Kidney (tissue), 14 donors: ENCODE data around the gene ZFAND3. TPM values are rescaled to one million over a fixed set of nuclear protein-coding genes. Genes with fewer than 3 reads are reported as not detected.

ENCODE experiments used
- DNase-seq, 5 donors: peaks; one replicate each; pipeline ENCODE4 v3.0.0-alpha.2; 2013 to 2020
- FAIRE-seq: peaks from 2 replicates; lab custom pipeline; 2012; peaks lifted over from hg19 to GRCh38; lab: Jason Lieb, UNC
- H3K27ac ChIP-seq, 2 donors: one replicate each; pipeline ENCODE4 v1.7.0; 2013; ENCODE audit warnings: low read depth in 2 of 2, low read length in 2 of 2, inconsistent platforms in 1 of 2
- H3K27me3 ChIP-seq: one replicate; pipeline ENCODE4 v1.7.1; 2013; ENCODE audit warnings: low read length, inconsistent platforms; ENCODE audit not compliant: control insufficient read depth, insufficient read depth
- H3K36me3 ChIP-seq, 3 donors: one replicate each; pipeline versions ENCODE4 v1.7.0 to v1.7.1; 2013; ENCODE audit warnings: low read length in 3 of 3, control low read depth in 1 of 3, inconsistent platforms in 1 of 3; ENCODE audit not compliant: insufficient read depth in 3 of 3, control insufficient read depth in 2 of 3
- H3K4me1 ChIP-seq, 3 donors: one replicate each; pipeline versions ENCODE4 v1.7.0 to v1.7.1; 2013; ENCODE audit warnings: low read length in 3 of 3, inconsistent platforms in 1 of 3, low read depth in 1 of 3; ENCODE audit not compliant: control insufficient read depth in 2 of 3, insufficient read depth in 2 of 3
- H3K4me3 ChIP-seq, 3 donors: one replicate each; pipeline versions ENCODE4 v1.7.0 to v1.8.1; 2013; ENCODE audit warnings: low read length in 3 of 3, control low read depth in 1 of 3, inconsistent platforms in 1 of 3
- H3K9ac ChIP-seq, 3 donors: one replicate each; pipeline versions ENCODE4 v1.7.0 to v1.7.1; 2013; ENCODE audit warnings: low read length in 3 of 3, control low read depth in 1 of 3, inconsistent platforms in 1 of 3
- H3K9me3 ChIP-seq, 3 donors: one replicate each; pipeline versions ENCODE4 v1.7.0 to v1.7.1; 2013; ENCODE audit warnings: low read length in 3 of 3, control low read depth in 1 of 3, inconsistent platforms in 1 of 3; ENCODE audit not compliant: control insufficient read depth in 2 of 3, insufficient read depth in 1 of 3
- intact Hi-C: fragments of 100-400 bp; cut with DNase I; formaldehyde crosslinking; loops from one replicate; pipeline ENCODE4 v1.11.1; 2022
- polyA plus RNA-seq: library from polyadenylated mRNA; stranded (reverse); fragments of 350-450 nt; fragmentation: Illumina TruSeq; extraction: RNeasy Lipid Tissue Mini Kit (QIAGEN cat#74804); gene quantifications from one replicate; pipeline ENCODE4 v1.2.3, GENCODE V29; 2014; ENCODE audit warnings: low read depth, low replicate concordance; ENCODE audit not compliant: insufficient read depth
- total RNA-seq: library from RNA; stranded (reverse); fragmentation: NEBNext Ultra II Directional; extraction: Animal tissue kit (Norgen Biotek cat#: 25700); gene quantifications from one replicate; pipeline ENCODE4 v1.2.1, GENCODE V29; 2021
- TF ChIP-seq, protein P1 (sequence below): IDR thresholded peaks from 3 replicates; pipeline ENCODE4 v1.5.1; 2012; ENCODE audit warnings: mild to moderate bottlenecking, moderate library complexity, borderline replicate concordance; ENCODE audit not compliant: insufficient read depth; ENCODE audit errors: extremely low read depth
- donor health status: control.
- donor health status: control.
- donor health status: control.
- donor health status: control.
- donor health status: control.
- donor health status: DM: yes; HTN: yes; CAD: no.
- donor health status: Normal renal cell carcinoma (clear cell type).

ZFAND3 gene
- total and polyA plus RNA-seq, 2 donors from 2014 or later, result 44.6 to 104 TPM

DNA sequence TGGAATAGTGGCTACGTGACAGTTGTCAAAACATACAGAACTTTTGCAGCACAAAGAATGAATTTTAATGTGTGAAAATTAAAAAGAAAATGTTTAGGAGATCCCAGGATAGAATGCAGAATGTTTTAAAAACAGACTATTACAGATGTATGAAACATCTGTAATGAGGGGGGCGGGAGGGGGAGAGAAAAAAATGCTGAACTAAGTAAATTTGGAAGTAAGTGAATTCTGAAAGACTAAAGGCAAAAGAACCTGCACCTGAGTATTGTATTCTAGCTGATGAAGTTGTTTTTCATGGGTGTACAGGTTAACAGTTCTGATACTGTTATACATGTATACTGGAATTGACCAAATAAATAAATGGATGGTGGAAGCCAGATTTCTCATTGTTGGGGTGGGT, 178.8 kb downstream of the ZFAND3 start:
- no peaks in the 10 kb centered on the region for H3K27me3 ChIP-seq
- H3K9me3 ChIP-seq, result no peaks in the 10 kb centered on the region
- FAIRE-seq (no peak), DNase-seq (no peak)
- H3K4me1 ChIP-seq, result peaks cover 0 to 2% (median 2%) of the 10 kb centered on the region in 3 donors
- H3K27ac ChIP-seq, result no peak overlapping the region
- intact Hi-C loops, result no loop called here
- H3K36me3 ChIP-seq, result no peaks in the 10 kb centered on the region
- no peak overlapping the region for H3K9ac ChIP-seq
- no peak overlapping the region for H3K4me3 ChIP-seq
- TF ChIP-seq, protein P1, sequence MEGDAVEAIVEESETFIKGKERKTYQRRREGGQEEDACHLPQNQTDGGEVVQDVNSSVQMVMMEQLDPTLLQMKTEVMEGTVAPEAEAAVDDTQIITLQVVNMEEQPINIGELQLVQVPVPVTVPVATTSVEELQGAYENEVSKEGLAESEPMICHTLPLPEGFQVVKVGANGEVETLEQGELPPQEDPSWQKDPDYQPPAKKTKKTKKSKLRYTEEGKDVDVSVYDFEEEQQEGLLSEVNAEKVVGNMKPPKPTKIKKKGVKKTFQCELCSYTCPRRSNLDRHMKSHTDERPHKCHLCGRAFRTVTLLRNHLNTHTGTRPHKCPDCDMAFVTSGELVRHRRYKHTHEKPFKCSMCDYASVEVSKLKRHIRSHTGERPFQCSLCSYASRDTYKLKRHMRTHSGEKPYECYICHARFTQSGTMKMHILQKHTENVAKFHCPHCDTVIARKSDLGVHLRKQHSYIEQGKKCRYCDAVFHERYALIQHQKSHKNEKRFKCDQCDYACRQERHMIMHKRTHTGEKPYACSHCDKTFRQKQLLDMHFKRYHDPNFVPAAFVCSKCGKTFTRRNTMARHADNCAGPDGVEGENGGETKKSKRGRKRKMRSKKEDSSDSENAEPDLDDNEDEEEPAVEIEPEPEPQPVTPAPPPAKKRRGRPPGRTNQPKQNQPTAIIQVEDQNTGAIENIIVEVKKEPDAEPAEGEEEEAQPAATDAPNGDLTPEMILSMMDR, result no peak

GRCh38 chr6:38001386-38001785, 181.9 kb downstream of the ZFAND3 start:
- Histone ChIP-seq H3K36me3 (no peaks in the 10 kb centered on the region), H3K4me1 (no peaks in the 10 kb centered on the region), H3K9me3 (no peaks in the 10 kb centered on the region), H3K4me3 (no peak overlapping the region), H3K9ac (no peak overlapping the region), H3K27me3 (no peaks in the 10 kb centered on the region), H3K27ac (no peak overlapping the region)
- TF ChIP-seq, protein P1, result no peak
- FAIRE-seq (no peak), DNase-seq (no peak)
- intact Hi-C loops, result no loop called here

DNA sequence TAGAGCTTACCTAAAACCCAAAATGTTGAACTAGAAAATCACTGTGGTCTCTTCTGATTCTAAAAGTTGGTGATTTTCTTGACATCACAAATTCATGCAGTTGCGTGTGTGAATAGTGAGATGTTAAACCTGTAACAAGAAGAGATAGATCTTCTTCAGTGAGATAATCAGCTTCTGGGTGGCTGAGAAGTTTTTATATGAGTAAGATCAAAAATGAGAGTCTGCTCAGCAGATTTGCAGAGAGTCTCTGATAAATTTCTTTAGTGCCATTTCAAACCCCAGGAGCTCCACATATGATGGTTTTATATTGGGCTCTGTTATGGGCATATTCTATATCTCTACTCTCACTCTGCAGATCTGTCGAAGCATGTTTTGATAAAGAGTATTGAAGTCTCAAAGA, 185.4 kb downstream of the ZFAND3 start:
- Histone ChIP-seq H3K4me1 (no peaks in the 10 kb centered on the region), H3K4me3 (no peak overlapping the region), H3K9ac (no peak overlapping the region), H3K9me3 (no peaks in the 10 kb centered on the region), H3K27me3 (no peaks in the 10 kb centered on the region), H3K27ac (no peak overlapping the region), H3K36me3 (no peaks in the 10 kb centered on the region)
- TF ChIP-seq, protein P1, result no peak
- DNase-seq (no peak), FAIRE-seq (no peak)
- intact Hi-C loops, result no loop called here

- Histone ChIP-seq H3K4me3 (no peak overlapping the region), H3K4me1 (no peaks in the 10 kb centered on the region), H3K27ac (no peak overlapping the region), H3K36me3 (no peaks in the 10 kb centered on the region), H3K9me3 (peaks cover 0 to 6% (median 3%) of the 10 kb centered on the region in 3 donors), H3K27me3 (no peaks in the 10 kb centered on the region), H3K9ac (no peak overlapping the region)
- FAIRE-seq, result no peak
- intact Hi-C loops, result no loop called here
- no peak for DNase-seq
- TF ChIP-seq, protein P1, result no peak
These were observed 192.4 kb downstream of the ZFAND3 start for GRCh38 chr6:38011937-38012336.
